AG20443 (cell line): ENCODE measurements around the gene ATP8B1.
A peak's percentile ranks its signal among the peaks of the same experiment; 100 is the strongest.
"Not testable (repeated sequence)": the region's sequence is repeated elsewhere in the genome, so short reads cannot be mapped to it uniquely, and the experiment has no call there.

Experiments used
- DNase-seq: peaks from one replicate; pipeline ENCODE4 v3.0.0; 2012; ENCODE audit warnings: low spot score, mixed read lengths

ATP8B1 gene

DNA sequence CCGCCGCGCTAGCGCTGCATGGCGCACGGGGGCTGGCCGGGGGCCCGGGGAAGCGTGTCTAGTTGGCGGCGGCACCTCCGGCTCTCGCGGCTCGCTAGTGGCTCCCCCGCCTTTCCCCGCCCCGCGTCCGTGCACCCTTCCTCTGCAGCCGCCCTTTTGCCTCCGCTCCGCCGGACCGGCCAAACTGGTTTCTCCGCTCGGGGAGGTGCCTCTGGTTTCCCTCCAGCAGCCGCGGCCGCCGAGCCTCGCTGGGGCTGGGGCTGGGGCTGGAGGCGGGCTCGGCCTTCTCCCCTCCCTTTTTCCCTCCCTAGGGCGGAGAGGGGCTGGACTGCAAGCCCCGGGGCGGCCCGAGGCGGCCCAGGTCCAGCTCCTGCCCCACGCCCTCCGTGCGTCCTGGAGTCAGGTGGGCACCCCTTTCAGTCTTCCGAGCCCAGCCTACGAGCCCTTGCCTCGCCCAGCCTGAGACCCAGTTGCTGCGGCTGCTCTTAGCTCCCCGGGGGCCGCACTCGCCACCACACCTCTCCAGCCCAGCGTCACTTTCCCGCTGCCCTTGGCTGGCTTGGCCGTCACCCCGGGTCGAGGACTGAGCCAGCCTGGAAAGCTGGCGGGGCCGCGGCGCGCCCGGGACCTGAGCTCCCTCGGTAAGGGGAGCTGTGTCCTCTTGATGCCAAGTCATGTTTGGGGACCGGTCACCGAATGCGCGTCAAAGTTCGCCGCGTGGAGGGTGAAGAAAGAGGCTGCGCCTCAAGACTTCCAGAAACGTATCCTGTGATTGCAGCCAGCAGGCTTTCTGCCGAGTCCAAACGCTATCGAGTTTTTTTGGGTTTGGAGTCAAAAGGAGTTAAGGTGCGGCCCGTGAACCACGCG, at the start of gene ATP8B1:
Gene ATP8B1 (minus strand): TSS at position 213 of the 867 bp plus-strand sequence. CDS start 71,508 bp downstream, outside the sequence.
- DNase-seq = peak; percentile 88

DNA sequence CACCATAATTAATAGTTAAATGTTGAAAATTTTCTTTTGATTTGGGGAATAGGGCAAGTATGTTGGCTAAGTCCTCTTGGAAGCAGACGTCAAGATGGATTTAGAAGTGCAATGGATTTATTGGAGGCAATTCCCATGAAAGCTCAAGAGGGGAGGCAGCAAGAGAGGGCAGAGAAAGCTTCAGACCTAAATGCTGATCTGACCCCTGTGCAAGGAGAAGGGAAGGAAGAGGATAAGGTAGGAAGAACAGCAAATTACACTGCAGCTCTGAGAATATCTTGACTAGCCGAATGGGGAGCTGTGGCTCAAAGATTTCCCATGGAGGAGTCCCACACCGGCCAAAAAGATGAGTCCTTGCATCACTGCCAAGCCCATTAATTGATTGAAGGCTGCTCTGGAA, 46.9 kb upstream of the ATP8B1 start:
- no peak for DNase-seq

DNA sequence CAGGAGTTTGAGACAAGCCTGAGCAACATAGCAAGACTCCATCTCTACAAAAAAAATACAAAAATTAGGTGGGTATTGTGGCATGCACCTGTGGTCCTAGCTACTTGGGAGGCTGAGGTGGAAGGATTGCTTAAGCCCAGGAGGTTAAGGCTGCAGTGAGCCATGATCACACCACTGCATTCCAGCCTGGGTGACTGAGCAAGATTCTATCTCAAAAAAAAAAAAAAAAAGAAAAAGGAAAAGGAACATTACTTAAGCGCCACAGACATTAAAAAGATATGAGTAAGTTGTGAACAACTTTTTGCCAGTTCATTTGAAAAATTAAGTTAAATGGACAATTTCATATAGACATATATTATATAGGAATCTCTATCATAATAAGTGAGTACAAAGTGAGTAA, 45.3 kb upstream of the ATP8B1 start:
- DNase-seq = not testable (repeated sequence)

- not testable (repeated sequence) for DNase-seq
Measured at GRCh38 chr18:57847431-57847830, 44.3 kb upstream of the ATP8B1 start.

DNA sequence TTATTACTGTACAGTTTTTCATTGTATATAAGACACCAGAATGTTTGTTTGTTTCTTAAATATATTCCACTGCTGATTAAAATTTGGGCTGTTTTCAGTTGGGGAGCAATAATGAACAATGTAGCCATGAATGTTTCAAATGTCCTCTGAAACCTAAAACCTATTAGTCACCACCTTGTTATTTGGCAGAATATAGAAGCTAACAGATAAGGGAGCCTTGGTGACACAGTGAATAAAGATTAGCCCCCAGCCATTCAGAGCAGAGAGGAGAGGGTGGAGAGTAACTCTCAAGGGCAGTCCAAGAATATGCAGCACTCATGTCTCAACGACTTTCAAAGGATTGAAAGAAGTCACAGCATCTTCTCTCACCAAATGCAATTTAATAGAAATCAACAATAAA, 43.1 kb upstream of the ATP8B1 start:
- peak; percentile 59 for DNase-seq

DNA sequence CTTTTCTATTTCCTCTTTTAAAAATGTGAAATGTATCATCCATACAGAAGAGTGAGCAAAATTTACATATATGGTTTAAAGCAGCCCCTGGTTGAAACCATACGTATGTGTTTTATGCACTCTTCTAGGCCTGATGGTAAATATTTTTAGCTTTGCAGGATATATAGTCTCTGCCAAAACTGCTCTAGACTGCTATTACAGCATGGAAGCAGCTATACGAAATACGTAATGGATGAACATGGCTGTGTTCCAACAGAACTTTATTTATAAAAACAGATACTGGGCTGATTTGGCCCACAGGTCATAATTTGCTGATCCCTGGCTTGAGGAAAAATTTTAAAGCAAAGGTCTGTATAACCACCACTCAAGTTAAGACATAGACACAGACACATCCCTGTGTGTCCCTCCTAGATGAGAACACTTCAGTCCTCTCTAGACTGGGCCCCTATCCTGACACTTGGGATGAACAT, 42.5 kb upstream of the ATP8B1 start:
- no peak for DNase-seq

DNA sequence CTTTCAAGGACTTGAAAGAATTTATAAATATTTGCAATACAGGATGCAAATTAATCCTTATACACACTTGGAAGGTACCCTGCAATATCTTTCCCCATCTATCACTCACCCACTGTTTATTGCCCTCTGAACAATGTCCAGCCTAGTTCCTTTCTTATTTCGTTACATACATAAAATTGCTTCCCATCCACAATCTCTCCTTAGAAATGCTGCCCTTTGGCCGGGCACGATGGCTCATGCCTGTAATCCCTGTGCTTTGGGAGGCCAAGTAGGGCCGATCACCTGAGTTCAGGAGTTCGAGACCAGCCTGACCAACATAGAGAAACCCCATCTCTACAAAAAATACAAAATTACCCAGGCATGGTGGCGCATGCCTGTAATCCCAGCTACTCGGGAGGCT, 41.2 kb upstream of the ATP8B1 start:
- DNase-seq = no peak

DNA sequence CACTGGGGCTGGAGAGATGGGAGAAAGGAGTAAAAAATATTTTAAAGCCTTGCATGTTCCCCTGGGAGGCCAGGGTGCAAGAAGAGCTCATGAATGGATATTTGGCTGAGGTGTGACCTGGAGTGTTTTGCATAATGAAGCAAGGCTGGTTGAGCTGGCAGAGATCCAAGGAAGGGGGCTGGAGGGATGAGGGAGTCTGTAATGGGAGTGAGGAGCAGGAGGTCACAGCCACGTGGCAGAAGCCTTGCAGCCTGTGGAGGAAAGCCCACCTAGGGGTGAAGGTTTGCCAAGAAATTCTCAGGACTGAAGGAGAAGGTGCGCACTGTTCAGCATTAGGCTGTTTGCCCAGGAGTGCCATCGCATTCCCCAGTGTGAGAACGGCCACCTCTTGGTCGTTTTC, 40.3 kb upstream of the ATP8B1 start:
- no peak for DNase-seq

DNA sequence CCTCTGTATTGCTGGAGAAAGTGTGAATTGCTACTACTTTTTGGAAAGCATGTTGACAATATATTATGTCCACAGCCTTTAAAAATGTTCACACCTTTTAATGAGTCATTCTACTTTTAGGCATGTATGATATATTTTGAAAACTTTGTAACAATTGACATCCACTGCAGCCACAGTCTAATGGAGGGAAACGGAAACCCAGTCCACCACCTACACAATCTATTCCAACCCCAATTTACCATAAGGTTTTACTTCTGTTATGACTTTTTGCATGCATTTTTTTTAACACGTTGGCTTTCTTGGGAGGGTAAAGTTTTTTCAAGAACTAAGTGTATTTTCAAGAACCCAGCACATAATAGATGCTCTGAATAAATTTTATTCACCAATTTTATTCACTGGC, 38.5 kb upstream of the ATP8B1 start:
- DNase-seq = no peak

GRCh38 chr18:57839942-57840381, 36.8 kb upstream of the ATP8B1 start:
- peak; percentile 37 for DNase-seq

DNA sequence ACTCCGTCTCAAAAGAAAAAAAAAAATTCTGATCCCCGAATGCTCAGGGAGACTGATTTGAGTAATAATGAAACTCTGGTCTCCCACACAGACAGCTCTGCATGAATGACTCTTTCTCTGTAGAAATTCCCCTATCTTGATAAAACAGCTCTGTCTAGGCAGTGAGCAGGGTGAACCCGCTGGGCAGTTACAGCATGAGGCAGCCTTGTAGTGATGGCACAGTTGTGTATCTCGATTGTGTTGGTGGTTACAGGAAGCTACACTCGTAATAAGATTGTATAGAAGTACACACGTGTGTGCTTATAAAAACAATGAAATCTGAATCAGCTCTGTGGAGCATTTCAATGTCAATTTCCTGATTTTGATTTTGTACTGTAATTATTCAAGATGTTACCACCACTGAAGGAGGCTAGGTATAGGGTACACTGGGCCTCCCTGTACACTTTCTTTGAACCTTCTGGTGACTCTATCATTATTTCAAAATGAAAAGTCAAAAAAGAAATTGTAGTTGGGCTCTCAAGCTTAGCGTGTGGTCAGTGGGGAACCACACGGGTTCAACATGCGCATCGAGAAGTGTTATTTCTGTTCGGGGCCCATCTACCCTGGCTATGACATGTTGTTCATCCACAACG, 34.9 kb upstream of the ATP8B1 start:
- no peak for DNase-seq

- DNase-seq = no peak
Measured at GRCh38 chr18:57836557-57836956, 33.4 kb upstream of the ATP8B1 start.

- no peak for DNase-seq
Measured at GRCh38 chr18:57835904-57836303, 32.8 kb upstream of the ATP8B1 start.

DNA sequence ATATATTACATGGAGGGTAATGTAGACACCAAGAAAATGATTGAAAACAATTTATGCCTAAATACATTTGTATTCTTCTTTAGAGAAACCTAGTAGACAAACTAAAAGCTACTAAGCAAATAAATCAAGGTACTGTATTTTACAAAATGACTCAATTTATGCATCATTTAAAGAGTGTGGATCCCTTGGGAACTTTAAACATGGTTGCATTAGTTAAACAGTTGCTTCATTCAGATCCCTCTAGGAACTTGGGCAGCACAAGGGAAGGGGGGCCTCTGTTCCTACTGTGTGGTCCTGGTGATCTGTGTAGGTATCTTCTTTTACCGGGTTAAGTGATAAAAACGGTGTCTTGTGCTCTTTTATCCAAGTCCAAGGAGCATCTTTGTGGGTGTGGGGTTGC, 31.5 kb upstream of the ATP8B1 start:
- no peak for DNase-seq

- no peak for DNase-seq
Measured at GRCh38 chr18:57833441-57834101, 30.5 kb upstream of the ATP8B1 start.

DNA sequence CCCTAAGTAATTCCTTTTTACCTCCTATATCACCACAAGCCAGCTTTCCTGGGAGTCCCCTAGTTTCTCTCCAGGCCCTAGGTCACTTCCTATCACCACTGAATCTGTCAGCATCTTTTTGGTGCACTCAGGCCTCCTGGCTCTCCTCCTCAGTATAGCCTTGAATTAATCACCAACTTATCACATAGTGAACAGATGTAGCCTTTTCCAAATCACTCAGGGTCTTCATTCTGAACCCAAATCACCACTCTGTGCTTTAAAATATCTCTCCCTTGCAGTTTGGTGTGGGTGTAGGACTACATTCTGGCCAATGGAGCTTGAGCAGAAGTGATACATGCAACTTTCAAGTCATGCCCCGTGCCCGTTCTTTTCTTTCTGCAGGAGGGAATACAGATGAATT, 29.6 kb upstream of the ATP8B1 start:
- no peak for DNase-seq

- DNase-seq = no peak
Measured at GRCh38 chr18:57831597-57832377, 28.7 kb upstream of the ATP8B1 start.

DNA sequence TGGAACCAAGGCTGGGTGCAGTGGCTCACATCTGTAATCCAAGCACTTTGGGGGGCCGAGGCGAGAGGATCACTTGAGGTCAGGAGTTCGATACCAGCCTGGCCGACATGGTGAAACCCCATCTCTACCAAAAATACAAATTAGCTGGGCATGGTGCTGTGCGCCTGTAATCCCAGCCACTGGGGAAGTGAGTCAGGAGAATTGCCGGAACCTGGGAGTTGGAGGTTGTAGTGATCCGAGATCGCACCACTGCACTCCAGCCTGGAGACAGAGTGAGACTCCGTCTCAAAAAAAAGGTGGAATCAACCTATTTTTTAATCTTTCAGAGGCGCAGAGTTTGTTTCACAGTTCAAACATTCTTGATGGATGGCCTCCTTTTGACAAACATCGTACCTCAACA, 24.5 kb upstream of the ATP8B1 start:
- no peak for DNase-seq

- DNase-seq = no peak
Measured at GRCh38 chr18:57826252-57826651, 23.1 kb upstream of the ATP8B1 start.

DNA sequence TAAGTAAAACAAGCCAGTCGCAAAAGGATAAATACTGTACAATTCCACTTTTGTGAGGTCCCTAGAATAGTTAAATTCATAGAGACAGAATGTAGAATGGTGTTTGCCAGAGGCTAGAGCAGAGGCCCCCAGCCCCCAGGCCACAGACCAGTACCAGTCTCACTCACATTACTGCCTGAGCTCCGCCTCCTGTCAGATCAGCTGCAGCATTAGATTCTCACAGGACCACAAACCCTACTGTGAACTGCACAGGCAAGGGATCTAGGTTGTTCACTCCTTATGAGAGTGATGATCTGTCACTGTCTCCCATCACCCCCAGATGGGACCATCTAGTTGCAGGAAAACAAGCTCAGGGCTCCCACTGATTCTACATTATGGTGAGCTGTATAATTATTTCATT, 17.5 kb upstream of the ATP8B1 start:
- DNase-seq = not testable (repeated sequence)

GRCh38 chr18:57819671-57820460, 16.8 kb upstream of the ATP8B1 start:
- peak; percentile 67 for DNase-seq
